Esophagus muscularis mucosa (tissue), 4 donors: ENCODE data around the gene GNG2. TPM values are rescaled to one million over a fixed set of nuclear protein-coding genes. Genes with fewer than 3 reads are reported as not detected.

ENCODE experiments used
- DNase-seq: peaks from one replicate; pipeline ENCODE4 v3.0.0-alpha.2; 2017; ENCODE audit errors: extremely low spot score
- H3K27ac ChIP-seq, 4 donors: fragments of 200-600 bp; sonication (generic); replicated peaks in 1 of 4; 1 replicate in 3 of 4; 2 replicates in 1 of 4; pipeline ENCODE4 v1.5.1; 2016 to 2019; ENCODE audit warnings: mild to moderate bottlenecking in 1 of 4
- H3K27me3 ChIP-seq, 4 donors: fragments of 200-600 bp; sonication (generic); one replicate each; pipeline versions ENCODE4 v1.5.1 to v1.6.0; 2016 to 2019
- H3K36me3 ChIP-seq, 4 donors: fragments of 200-600 bp; sonication (generic); one replicate each; pipeline ENCODE4 v1.5.1; 2016 to 2019
- H3K4me1 ChIP-seq, 4 donors: fragments of 200-600 bp; sonication (generic); one replicate each; pipeline ENCODE4 v1.5.1; 2016 to 2019
- H3K4me3 ChIP-seq, 4 donors: fragments of 200-600 bp; sonication (generic); 1 replicate in 2 of 4; 2 replicates in 2 of 4; pipeline ENCODE4 v1.5.1; 2016 to 2019; ENCODE audit warnings: mild to moderate bottlenecking in 4 of 4, moderate library complexity in 1 of 4
- H3K9me3 ChIP-seq, 4 donors: fragments of 200-600 bp; sonication (generic); 1 replicate in 3 of 4; 2 replicates in 1 of 4; pipeline ENCODE4 v1.5.1; 2016 to 2019
- EP300 ChIP-seq: sonication (generic); formaldehyde crosslinking; IDR thresholded peaks from one replicate; pipeline ENCODE4 v1.6.1; 2017; ENCODE audit warnings: antibody characterized with exemption
- POLR2A ChIP-seq: fragments of 450-650 bp; IDR thresholded peaks from one replicate; pipeline ENCODE4 v1.6.1; 2017; ENCODE audit warnings: antibody characterized with exemption, moderate library complexity, mild to moderate bottlenecking, low read depth
- POLR2AphosphoS5 ChIP-seq, 2 donors: sonication (generic); formaldehyde crosslinking; IDR thresholded peaks; one replicate each; pipeline ENCODE4 v1.6.1; 2017; ENCODE audit warnings: antibody characterized with exemption in 2 of 2
- WGBS: methylation state at CpG from one replicate; pipeline ENCODE4 v1.1.5; 2018; 5-methylcytosine and 5-hydroxymethylcytosine counted together
- intact Hi-C: fragments of 100-400 bp; cut with DNase I; formaldehyde crosslinking; loops from one replicate; pipeline ENCODE4 v1.15.1; 2023
- total RNA-seq, 4 donors: library from RNA; depleted of rRNA; stranded (reverse); fragments of >200 nt; gene quantifications; one replicate each; pipeline versions ENCODE4 v1.1.0 to v1.2.1, GENCODE V29; 2016
- TF ChIP-seq, protein P1 (sequence below), 3 experiments: fragments of 200-600 bp in 2 of 3; fragments of 450-650 bp in 1 of 3; sonication (generic) in 2 of 3; IDR thresholded peaks; one replicate each; pipeline ENCODE4 v1.5.1; 2017 to 2019; ENCODE audit warnings: antibody characterized with exemption in 3 of 3, mild to moderate bottlenecking in 2 of 3, moderate library complexity in 1 of 3

The GNG2 gene
- 10 to 100 TPM; 15.7 to 19.9 (median 17.7) TPM for total RNA-seq

GRCh38 chr14:51860164-51860824 lies at the start of gene GNG2:
GNG2 (plus strand) TSS chr14:51860612; CDS start chr14:51950679, 90,067 bp downstream.
- Histone ChIP-seq H3K27me3 (no peaks in the 10 kb centered on the region), H3K27ac (peak within 1 kb of the TSS; percentile 29 to 71 (median 51)), H3K36me3 (no peaks in the 10 kb centered on the region), H3K4me3 (peak within 1 kb of the TSS; percentile 42 to 58 (median 56)), H3K9me3 (no peaks in the 10 kb centered on the region), H3K4me1 (peaks cover 12 to 24% (median 20%) of the 10 kb centered on the region in 4 donors)
- DNase-seq, result peak; percentile 95
- intact Hi-C loops, result loop anchor here (10.0 kb wide), 1 partner anchor 115 kb away; no protein-coding TSS in a partner anchor
- TF ChIP-seq POLR2AphosphoS5 (IDR thresholded peaks at IDR 0.05) (peak; percentile 67 to 77), POLR2A (no peak)
- WGBS, result 6% methylated on average over 22 of the region's 22 CpGs

- Histone ChIP-seq H3K4me3 (no peak overlapping the region), H3K27ac (no peak overlapping the region), H3K9me3 (peaks cover 0 to 4% (median 1%) of the 10 kb centered on the region in 4 donors), H3K27me3 (no peaks in the 10 kb centered on the region), H3K36me3 (no peaks in the 10 kb centered on the region), H3K4me1 (peaks cover 0 to 12% (median 10%) of the 10 kb centered on the region in 4 donors)
- TF ChIP-seq, protein P1, sequence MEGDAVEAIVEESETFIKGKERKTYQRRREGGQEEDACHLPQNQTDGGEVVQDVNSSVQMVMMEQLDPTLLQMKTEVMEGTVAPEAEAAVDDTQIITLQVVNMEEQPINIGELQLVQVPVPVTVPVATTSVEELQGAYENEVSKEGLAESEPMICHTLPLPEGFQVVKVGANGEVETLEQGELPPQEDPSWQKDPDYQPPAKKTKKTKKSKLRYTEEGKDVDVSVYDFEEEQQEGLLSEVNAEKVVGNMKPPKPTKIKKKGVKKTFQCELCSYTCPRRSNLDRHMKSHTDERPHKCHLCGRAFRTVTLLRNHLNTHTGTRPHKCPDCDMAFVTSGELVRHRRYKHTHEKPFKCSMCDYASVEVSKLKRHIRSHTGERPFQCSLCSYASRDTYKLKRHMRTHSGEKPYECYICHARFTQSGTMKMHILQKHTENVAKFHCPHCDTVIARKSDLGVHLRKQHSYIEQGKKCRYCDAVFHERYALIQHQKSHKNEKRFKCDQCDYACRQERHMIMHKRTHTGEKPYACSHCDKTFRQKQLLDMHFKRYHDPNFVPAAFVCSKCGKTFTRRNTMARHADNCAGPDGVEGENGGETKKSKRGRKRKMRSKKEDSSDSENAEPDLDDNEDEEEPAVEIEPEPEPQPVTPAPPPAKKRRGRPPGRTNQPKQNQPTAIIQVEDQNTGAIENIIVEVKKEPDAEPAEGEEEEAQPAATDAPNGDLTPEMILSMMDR (IDR thresholded peaks at IDR 0.05), result no peak
- TF ChIP-seq EP300 (no peak), POLR2AphosphoS5 (IDR thresholded peaks at IDR 0.05) (no peak), POLR2A (no peak)
- DNase-seq, result no peak
- intact Hi-C loops, result no loop called here
Observed at GRCh38 chr14:51811706-51812105, 48.7 kb upstream of the GNG2 start.

DNA sequence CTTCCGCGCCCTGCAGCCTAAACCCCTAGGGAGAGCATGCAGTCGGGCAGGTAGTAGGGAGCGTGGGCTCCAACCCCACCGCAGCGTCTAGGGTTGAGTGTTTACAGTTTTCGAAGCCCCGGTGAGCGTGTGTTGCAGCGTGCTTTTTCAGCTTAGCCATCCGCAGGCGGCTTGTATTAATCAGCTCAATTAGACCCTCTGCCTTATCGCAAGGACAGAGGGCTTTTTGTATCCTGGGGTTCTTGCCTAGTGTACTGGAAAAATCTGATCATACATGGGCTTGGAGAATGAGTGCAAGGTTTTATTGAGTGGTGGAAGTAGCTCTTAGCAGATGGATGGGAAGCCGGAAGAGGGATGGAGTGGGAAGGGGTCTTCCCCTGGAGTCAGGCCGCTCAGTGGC lies 44.4 kb upstream of the GNG2 start:
- 81% methylated on average over 13 of the region's 15 CpGs for WGBS

DNA sequence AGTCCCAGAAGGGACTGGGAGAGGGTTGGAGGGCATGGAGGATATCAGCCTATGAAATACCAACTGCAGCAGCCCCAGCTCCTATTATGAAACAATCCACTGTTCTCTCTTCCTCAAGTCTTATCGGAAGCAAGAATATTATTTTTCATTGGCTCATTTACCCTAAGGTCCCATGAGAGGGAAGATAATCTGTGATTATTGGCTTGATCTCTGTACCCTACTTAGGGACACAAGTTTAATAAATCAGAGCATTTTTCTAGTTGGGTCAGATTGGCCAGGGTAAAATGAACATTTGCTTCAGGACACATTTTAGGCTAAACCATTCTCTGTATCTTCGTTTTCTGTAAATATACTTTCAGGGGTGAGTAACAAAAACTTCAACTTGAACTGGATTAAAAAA lies 43.1 kb upstream of the GNG2 start:
- intact Hi-C loops, result no loop called here
- H3K4me1 ChIP-seq, result no peaks in the 10 kb centered on the region
- 83% methylated on average over 2 of the region's 2 CpGs for WGBS
- H3K4me3 ChIP-seq, result no peak overlapping the region
- H3K9me3 ChIP-seq, result no peaks in the 10 kb centered on the region
- TF ChIP-seq POLR2AphosphoS5 (IDR thresholded peaks at IDR 0.05) (no peak), EP300 (no peak), POLR2A (no peak)
- TF ChIP-seq, protein P1 (IDR thresholded peaks at IDR 0.05), result no peak
- DNase-seq, result peak; percentile 45
- H3K36me3 ChIP-seq, result no peaks in the 10 kb centered on the region
- no peak overlapping the region for H3K27ac ChIP-seq
- no peaks in the 10 kb centered on the region for H3K27me3 ChIP-seq

More for the DNA sequence above, 44.4 kb upstream of the GNG2 start:
- TF ChIP-seq POLR2AphosphoS5 (IDR thresholded peaks at IDR 0.05) (no peak), POLR2A (no peak), EP300 (no peak)
- TF ChIP-seq, protein P1 (IDR thresholded peaks at IDR 0.05), result no peak
- Histone ChIP-seq H3K36me3 (no peaks in the 10 kb centered on the region), H3K4me1 (no peaks in the 10 kb centered on the region), H3K27ac (no peak overlapping the region), H3K27me3 (no peaks in the 10 kb centered on the region), H3K9me3 (no peaks in the 10 kb centered on the region), H3K4me3 (no peak overlapping the region)
- DNase-seq, result peak; percentile 62
- intact Hi-C loops, result no loop called here

DNA sequence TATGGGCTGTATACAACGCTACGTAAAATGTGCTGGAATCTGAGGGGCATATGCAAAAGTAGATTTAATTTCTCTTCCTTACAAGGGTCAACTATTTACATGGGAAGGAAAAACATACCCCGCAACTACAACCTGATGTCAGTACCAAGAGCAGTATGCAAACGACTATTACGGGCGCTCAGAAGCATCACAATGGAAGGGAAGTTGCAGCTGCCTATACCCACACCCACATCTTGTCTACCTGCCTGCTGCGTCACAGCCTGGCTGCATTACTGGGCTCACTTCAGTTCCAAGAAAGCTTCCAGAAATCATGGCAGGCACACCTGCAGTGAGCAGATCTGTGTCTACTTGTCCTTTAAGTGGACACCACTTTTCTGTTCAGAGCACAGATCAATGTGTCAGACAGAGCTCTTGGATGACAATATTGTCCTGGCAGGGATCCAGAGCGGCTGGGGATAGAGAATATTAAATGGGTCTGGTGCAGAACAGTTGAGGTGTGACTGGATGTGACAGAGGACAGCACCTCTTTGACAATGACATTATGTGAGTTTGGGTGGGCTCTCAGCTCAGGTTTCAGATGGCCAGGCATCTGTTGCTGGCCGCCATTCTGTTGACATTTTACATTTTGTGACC lies 41.5 kb upstream of the GNG2 start:
- no peak overlapping the region for H3K27ac ChIP-seq
- no peaks in the 10 kb centered on the region for H3K9me3 ChIP-seq
- intact Hi-C loops, result no loop called here
- no peaks in the 10 kb centered on the region for H3K27me3 ChIP-seq
- no peak overlapping the region for H3K4me3 ChIP-seq
- peak; percentile 70 for DNase-seq
- TF ChIP-seq EP300 (no peak), POLR2AphosphoS5 (IDR thresholded peaks at IDR 0.05) (no peak), POLR2A (no peak)
- TF ChIP-seq, protein P1 (IDR thresholded peaks at IDR 0.05), result no peak
- H3K36me3 ChIP-seq, result no peaks in the 10 kb centered on the region
- WGBS, result 89% methylated on average over 9 of the region's 9 CpGs
- H3K4me1 ChIP-seq, result no peaks in the 10 kb centered on the region
